ENCODE results near the gene DCDC2C.
"Not testable (repeated sequence)": the region's sequence is repeated elsewhere in the genome, so short reads cannot be mapped to it uniquely, and the experiment has no call there.

GRCh38 chr2:3660640-3661039 is 42.7 kb upstream of the DCDC2C start:
- not testable (repeated sequence) for TF ChIP-seq CTCF, POLR2A (IDR thresholded peaks at IDR 0.05)

Data from thyroid gland (tissue), 4 donors.